H1 (cell line): Measurements from ENCODE around the gene CGREF1. TPM values are rescaled to one million over a fixed set of nuclear protein-coding genes. Genes with fewer than 3 reads are reported as not detected.

Source experiments
- CTCF ChIA-PET: fragments of 300-600 bp; sonication (Branson Sonifier 250); formaldehyde crosslinking; loops from one replicate; lab custom pipeline; 2021; ENCODE audit not compliant: partially characterized antibody; lab: Charles Lee
- POLR2A ChIA-PET: fragments of 300-600 bp; sonication (Branson Sonifier 250); formaldehyde crosslinking; loops from one replicate; lab custom pipeline; 2021; ENCODE audit warnings: inconsistent platforms; ENCODE audit not compliant: partially characterized antibody; lab: Charles Lee
- DNase-seq, 2 experiments: peaks; one replicate each; pipeline versions ENCODE4 v3.0.0 to v3.0.0-alpha.2; 2010 to 2022; ENCODE audit warnings: low spot score in 2 of 2, low read depth in 1 of 2, mixed read lengths in 1 of 2
- FAIRE-seq: peaks from 2 replicates; lab custom pipeline; 2011; peaks lifted over from hg19 to GRCh38; lab: Jason Lieb, UNC
- H2AFZ ChIP-seq: 2 replicates; pipeline ENCODE4 v1.8.1; 2012; ENCODE audit warnings: low read length, inconsistent platforms
- H2AK5ac ChIP-seq: 2 replicates; pipeline ENCODE4 v1.6.1; 2013; ENCODE audit warnings: low read depth, low read length
- H2BK120ac ChIP-seq: replicated peaks from 2 replicates; pipeline ENCODE3; 2013; ENCODE audit warnings: low read depth, low read length, inconsistent platforms
- H2BK12ac ChIP-seq: 2 replicates; pipeline ENCODE4 v1.6.1; 2013; ENCODE audit warnings: low read depth, low read length
- H2BK15ac ChIP-seq: 2 replicates; pipeline ENCODE4 v1.6.1; 2013; ENCODE audit warnings: low read length
- H2BK20ac ChIP-seq: 2 replicates; pipeline ENCODE4 v1.6.1; 2013; ENCODE audit warnings: low read length
- H2BK5ac ChIP-seq: 2 replicates; pipeline ENCODE4 v1.6.1; 2013; ENCODE audit warnings: low read depth, low read length
- H3K14ac ChIP-seq: 2 replicates; pipeline ENCODE4 v1.6.1; 2013; ENCODE audit warnings: inconsistent platforms; ENCODE audit not compliant: insufficient read length
- H3K18ac ChIP-seq: 2 replicates; pipeline ENCODE4 v1.6.1; 2013; ENCODE audit warnings: low read length; ENCODE audit errors: extremely low read depth
- H3K23ac ChIP-seq: 2 replicates; pipeline ENCODE4 v1.6.1; 2013; ENCODE audit warnings: inconsistent platforms; ENCODE audit not compliant: insufficient read length
- H3K23me2 ChIP-seq: 2 replicates; pipeline ENCODE4 v1.6.1; 2013; ENCODE audit warnings: low read depth, low read length
- H3K27ac ChIP-seq: 2 replicates; pipeline ENCODE4 v1.6.1; 2011; ENCODE audit warnings: low read depth, low read length, inconsistent platforms
- H3K27me3 ChIP-seq, 4 experiments: replicated peaks in 1 of 4; 1 replicate in 1 of 4; 2 replicates in 3 of 4; pipeline versions ENCODE4 v1.6.1 to v1.8.1; 2011 to 2013; ENCODE audit warnings: low read length in 3 of 4, mild to moderate bottlenecking in 3 of 4, inconsistent platforms in 2 of 4, mixed read lengths in 2 of 4, moderate library complexity in 1 of 4; ENCODE audit not compliant: control insufficient read depth in 3 of 4, insufficient read depth in 3 of 4; ENCODE audit errors: extremely low read depth in 1 of 4
- H3K36me3 ChIP-seq, 4 experiments: 2 replicates each; pipeline versions ENCODE4 v1.6.1 to v1.8.1; 2011 to 2013; ENCODE audit warnings: mild to moderate bottlenecking in 4 of 4, low read length in 3 of 4, moderate library complexity in 2 of 4, control low read depth in 1 of 4, inconsistent platforms in 1 of 4; ENCODE audit not compliant: insufficient read depth in 4 of 4, control insufficient read depth in 2 of 4
- H3K4ac ChIP-seq: replicated peaks from 2 replicates; pipeline ENCODE3; 2013; ENCODE audit warnings: low read length, low read depth, mixed read lengths, inconsistent platforms; ENCODE audit not compliant: insufficient read length
- H3K4me1 ChIP-seq, 4 experiments: replicated peaks in 1 of 4; 1 replicate in 1 of 4; 2 replicates in 3 of 4; pipeline versions ENCODE4 v1.6.1 to v1.8.1; 2011 to 2013; ENCODE audit warnings: low read length in 3 of 4, inconsistent platforms in 2 of 4, mixed read lengths in 1 of 4; ENCODE audit not compliant: insufficient read depth in 4 of 4, control insufficient read depth in 3 of 4
- H3K4me2 ChIP-seq, 2 experiments: 2 replicates each; pipeline versions ENCODE4 v1.6.1 to v1.8.1; 2011 to 2013; ENCODE audit warnings: low read depth in 2 of 2, low read length in 2 of 2, control low read depth in 1 of 2, inconsistent platforms in 1 of 2, mild to moderate bottlenecking in 1 of 2; ENCODE audit not compliant: insufficient read depth in 1 of 2
- H3K4me3 ChIP-seq, 4 experiments: fragments of 200-600, 300-600 bp in 1 of 4; sonication (generic), shearing (Covaris generic), sonication (Bioruptor Twin) in 1 of 4; 2 replicates each; pipeline versions ENCODE4 v1.5.1 to v1.8.1; 2011 to 2016; ENCODE audit warnings: low read length in 4 of 4, low read depth in 3 of 4, control low read depth in 2 of 4, inconsistent platforms in 2 of 4, mild to moderate bottlenecking in 2 of 4, mixed read lengths in 1 of 4, moderate library complexity in 1 of 4; ENCODE audit not compliant: insufficient read depth in 2 of 4; ENCODE audit errors: extremely low read depth in 1 of 4
- H3K56ac ChIP-seq: replicated peaks from 2 replicates; pipeline ENCODE3; 2013; ENCODE audit warnings: low read depth, mild to moderate bottlenecking, mixed read lengths, low read length, inconsistent platforms; ENCODE audit not compliant: insufficient read length
- H3K79me1 ChIP-seq: 2 replicates; pipeline ENCODE4 v1.6.1; 2013; ENCODE audit warnings: low read depth, low read length, control low read depth
- H3K79me2 ChIP-seq, 2 experiments: 2 replicates each; pipeline versions ENCODE4 v1.6.1 to v1.8.1; 2012 to 2013; ENCODE audit warnings: low read length in 2 of 2, mild to moderate bottlenecking in 2 of 2, inconsistent platforms in 1 of 2; ENCODE audit not compliant: insufficient read depth in 2 of 2, control insufficient read depth in 1 of 2
- H3K9ac ChIP-seq, 4 experiments: replicated peaks in 1 of 4; 1 replicate in 1 of 4; 2 replicates in 3 of 4; pipeline versions ENCODE4 v1.6.1 to v1.8.1; 2011 to 2013; ENCODE audit warnings: low read depth in 3 of 4, low read length in 3 of 4, control low read depth in 2 of 4, mild to moderate bottlenecking in 2 of 4, moderate library complexity in 2 of 4, inconsistent platforms in 1 of 4; ENCODE audit errors: extremely low read depth in 1 of 4
- H3K9me3 ChIP-seq, 2 experiments: 2 replicates each; pipeline versions ENCODE4 v1.6.1 to v1.8.1; 2012 to 2013; ENCODE audit warnings: mild to moderate bottlenecking in 2 of 2, moderate library complexity in 2 of 2, control low read depth in 1 of 2, inconsistent platforms in 1 of 2, low read depth in 1 of 2, low read length in 1 of 2, mixed read lengths in 1 of 2; ENCODE audit not compliant: insufficient read depth in 2 of 2
- H4K20me1 ChIP-seq, 2 experiments: replicated peaks in 1 of 2; 2 replicates each; pipeline versions ENCODE3 to v1.8.1; 2011 to 2013; ENCODE audit warnings: inconsistent platforms in 2 of 2, low read length in 2 of 2, mild to moderate bottlenecking in 1 of 2; ENCODE audit not compliant: insufficient read depth in 2 of 2, control insufficient read depth in 1 of 2
- H4K5ac ChIP-seq: 2 replicates; pipeline ENCODE4 v1.6.1; 2013; ENCODE audit warnings: low read length, low read depth, mixed read lengths, inconsistent platforms; ENCODE audit not compliant: insufficient read length
- H4K8ac ChIP-seq: 2 replicates; pipeline ENCODE4 v1.8.0; 2013; ENCODE audit warnings: mild to moderate bottlenecking, moderate library complexity, low read length, inconsistent platforms; ENCODE audit not compliant: insufficient read depth; ENCODE audit errors: extremely low read depth
- H4K91ac ChIP-seq: replicated peaks from 2 replicates; pipeline ENCODE3; 2013; ENCODE audit warnings: low read length, mixed read lengths, inconsistent platforms; ENCODE audit not compliant: insufficient read length
- ASH2L ChIP-seq: fragments of 200-600, 300-600 bp; sonication (generic); IDR thresholded peaks from one replicate; pipeline ENCODE4 v1.7.1; 2017; ENCODE audit warnings: low read length
- CBX8 ChIP-seq: fragments of 300-800, 300-1000 bp; sonication (generic); IDR thresholded peaks from 2 replicates; pipeline ENCODE4 v1.7.1; 2016; ENCODE audit warnings: low read depth, low read length, borderline replicate concordance
- CHD1 ChIP-seq: IDR thresholded peaks from 2 replicates; pipeline ENCODE4 v1.6.1; 2012; ENCODE audit warnings: low read depth, low read length, improper control_type of control experiment
- CHD2 ChIP-seq: IDR thresholded peaks from 2 replicates; pipeline ENCODE4 v1.6.1; 2012; ENCODE audit warnings: low read length, improper control_type of control experiment
- EP300 ChIP-seq, 2 experiments: IDR thresholded peaks; 1 replicate in 1 of 2; 2 replicates in 1 of 2; pipeline ENCODE4 v1.6.1; 2011 to 2012; ENCODE audit warnings: low read depth in 2 of 2, low read length in 2 of 2, mild to moderate bottlenecking in 2 of 2, borderline replicate concordance in 1 of 2, inconsistent platforms in 1 of 2, moderate library complexity in 1 of 2
- NRF1 ChIP-seq: IDR thresholded peaks from 2 replicates; pipeline ENCODE4 v1.6.1; 2011; ENCODE audit warnings: mild to moderate bottlenecking, low read depth, low read length, improper control_type of control experiment
- POLR2AphosphoS5 ChIP-seq: IDR thresholded peaks from 2 replicates; pipeline ENCODE4 v1.6.1; 2011; ENCODE audit warnings: low read depth, low read length
- RFX5 ChIP-seq: IDR thresholded peaks from 2 replicates; pipeline ENCODE4 v1.6.1; 2011; ENCODE audit warnings: low read depth, low read length, improper control_type of control experiment, borderline replicate concordance
- SIN3A ChIP-seq, 2 experiments: IDR thresholded peaks in 1 of 2; conservative IDR thresholded peaks in 1 of 2; 2 replicates each; pipeline ENCODE4 v1.6.1; 2011 to 2012; ENCODE audit warnings: low read length in 2 of 2, improper control_type of control experiment in 1 of 2, low read depth in 1 of 2, mild to moderate bottlenecking in 1 of 2
- SP2 ChIP-seq: IDR thresholded peaks from 2 replicates; pipeline ENCODE4 v1.6.1; 2012; ENCODE audit warnings: mild to moderate bottlenecking, low read length, inconsistent platforms
- SP4 ChIP-seq: IDR thresholded peaks from 2 replicates; pipeline ENCODE4 v1.6.1; 2012; ENCODE audit warnings: low read length, inconsistent platforms
- TAF1 ChIP-seq: IDR thresholded peaks from 2 replicates; pipeline ENCODE4 v1.6.1; 2011; ENCODE audit warnings: mild to moderate bottlenecking, low read depth, low read length
- WGBS, 2 experiments: shearing (Covaris generic) in 1 of 2; methylation state at CpG; one replicate each; pipeline versions ENCODE4 v1.1.6 to v1.1.7; 2013 to 2015; ENCODE audit warnings: low lambda C conversion rate in 2 of 2, mixed read lengths in 2 of 2, inconsistent platforms in 1 of 2, low coverage in 1 of 2, missing lambda C conversion rate in 1 of 2; ENCODE audit not compliant: insufficient replicate concordance in 2 of 2, insufficient coverage in 1 of 2, insufficient read length in 1 of 2; ENCODE audit errors: extremely low coverage in 1 of 2, missing lambda C conversion rate in 1 of 2; 5-methylcytosine and 5-hydroxymethylcytosine counted together
- polyA plus RNA-seq, 7 experiments: library from polyadenylated mRNA; depleted of rRNA in 3 of 7; stranded (reverse) in 5 of 7; unstranded in 2 of 7; fragments of >200 nt in 5 of 7; fragments of 200-250 nt in 2 of 7; gene quantifications; 1 replicate in 5 of 7; 2 replicates in 1 of 7; 4 replicates in 1 of 7; pipeline versions ENCODE4 v1.2.1 to v1.2.3, GENCODE V29; 2011 to 2013; ENCODE audit warnings: missing spikeins in 2 of 7, mixed read lengths in 2 of 7
- total RNA-seq: library from RNA; stranded (reverse); fragmentation: NEBNext Ultra II Directional; extraction: Animal tissue kit (Norgen Biotek cat#: 25700); gene quantifications from 2 replicates; pipeline ENCODE4 v1.2.1, GENCODE V29; 2021
- TF ChIP-seq, protein P1 (sequence below): IDR thresholded peaks from 2 replicates; pipeline ENCODE4 v1.6.1; 2011; ENCODE audit warnings: low read length, improper control_type of control experiment

CGREF1 gene
- total and polyA plus RNA-seq, 2 of the 8 experiments (the other 6 are each of a cell fraction or from before 2014, with no cell fraction given): 2.5 to 3.4 TPM

DNA sequence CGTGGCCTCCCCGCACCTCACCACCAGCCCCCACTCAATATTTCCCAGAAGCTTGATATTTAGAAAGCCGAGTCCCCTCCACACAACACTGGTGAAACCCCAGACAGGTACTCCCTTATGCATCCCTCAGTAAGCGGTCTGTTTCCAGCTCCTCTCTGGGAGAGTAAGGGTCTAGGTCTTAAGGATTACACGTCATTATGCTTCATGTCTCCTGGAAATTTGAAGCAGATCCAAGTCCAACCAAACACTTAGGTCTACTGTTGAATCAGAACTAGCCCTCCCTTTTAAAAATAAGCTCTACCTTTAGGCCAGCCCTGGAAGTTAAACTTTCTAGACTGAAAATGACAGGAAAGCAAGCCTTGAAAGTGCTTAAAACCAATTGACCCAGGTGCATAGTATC is 46.0 kb downstream of the CGREF1 start:
- no peak overlapping the region for H3K56ac ChIP-seq
- H3K27me3 ChIP-seq: 0 out of 7 replicates have a peak, but pooled peaks cover 0 to 3% (median 0%) of the 10 kb centered on the region in 4 experiments
- H3K4me2 ChIP-seq: peak overlapping the region; percentile 85 to 99
- WGBS, 2 experiments: 65% methylated on average over 5 of the region's 5 CpGs; no CpG with 5 or more reads in 1 of the 2 experiments
- no peak overlapping the region for H3K4ac ChIP-seq
- peaks cover 0 to 12% of the 10 kb centered on the region in 2 experiments; a peak in 3 of 4 replicates for H3K79me2 ChIP-seq
- FAIRE-seq (no peak), DNase-seq (no peak)
- H3K79me1 ChIP-seq: peaks cover 12% of the 10 kb centered on the region; the same call in 1 of the 2 replicates
- H2BK15ac ChIP-seq: no peak overlapping the region
- H3K23me2 ChIP-seq: peaks cover 14% of the 10 kb centered on the region; the same call in 1 of the 2 replicates
- no peak overlapping the region for H3K14ac ChIP-seq
- H3K4me1 ChIP-seq: peaks cover 0 to 7% (median 4%) of the 10 kb centered on the region in 4 experiments; a peak in 5 of 7 replicates
- no peak overlapping the region for H2BK5ac ChIP-seq
- H4K91ac ChIP-seq: no peak overlapping the region
- POLR2A ChIA-PET: interaction anchor here (0.9 to 18.5 kb wide), 7 partner anchors 10 to 79 kb away, joined by 3 to 441 read pairs (median 3); partner anchors contain the start of gene AGBL5
- no peak overlapping the region for H2AK5ac ChIP-seq
- no peak overlapping the region for H3K27ac ChIP-seq
- no peak overlapping the region for H3K9ac ChIP-seq
- H3K23ac ChIP-seq: no peak overlapping the region
- CTCF ChIA-PET: interaction anchor here (0.9 to 2.7 kb wide), 9 partner anchors 8 to 130 kb away, joined by 3 to 20 read pairs (median 6); partner anchors contain the start of genes KHK and PREB
- no peaks in the 10 kb centered on the region for H3K9me3 ChIP-seq
- peak overlapping the region; percentile 28; the same call in 1 of the 2 replicates for H2AFZ ChIP-seq
- peak overlapping the region; percentile 51 for H4K5ac ChIP-seq
- H4K20me1 ChIP-seq: peaks cover 0 to 6% of the 10 kb centered on the region in 2 experiments
- no peak overlapping the region for H2BK120ac ChIP-seq
- H3K36me3 ChIP-seq: peaks cover 7 to 20% (median 12%) of the 10 kb centered on the region in 4 experiments; a peak in 7 of 8 replicates
- no peak overlapping the region for H4K8ac ChIP-seq
- H2BK20ac ChIP-seq: 0 out of 2 replicates have a peak overlapping the region, but pooled peaks have one; percentile 3
- H3K4me3 ChIP-seq: peak overlapping the region; percentile 82 to 99 (median 93); a peak in 7 of 8 replicates
- no peak overlapping the region for H3K18ac ChIP-seq
- no peak overlapping the region for H2BK12ac ChIP-seq
- TF ChIP-seq CHD1 (no peak), ASH2L (no peak), NRF1 (no peak), EP300 (IDR thresholded peaks at IDR 0.05; ENCODE audit: borderline replicate concordance in 1 of 2, low read depth in 2 of 2, low read length in 2 of 2) (no peak), RFX5 (no peak), CHD2 (no peak), SP4 (no peak), TAF1 (no peak), POLR2AphosphoS5 (no peak), SP2 (no peak), SIN3A (conservative IDR thresholded peaks at IDR 0.05 in 1 of 2, IDR thresholded peaks at IDR 0.05 in 1 of 2; ENCODE audit: low read depth in 1 of 2, low read length in 2 of 2) (no peak), CBX8 (no peak)
- TF ChIP-seq, protein P1, sequence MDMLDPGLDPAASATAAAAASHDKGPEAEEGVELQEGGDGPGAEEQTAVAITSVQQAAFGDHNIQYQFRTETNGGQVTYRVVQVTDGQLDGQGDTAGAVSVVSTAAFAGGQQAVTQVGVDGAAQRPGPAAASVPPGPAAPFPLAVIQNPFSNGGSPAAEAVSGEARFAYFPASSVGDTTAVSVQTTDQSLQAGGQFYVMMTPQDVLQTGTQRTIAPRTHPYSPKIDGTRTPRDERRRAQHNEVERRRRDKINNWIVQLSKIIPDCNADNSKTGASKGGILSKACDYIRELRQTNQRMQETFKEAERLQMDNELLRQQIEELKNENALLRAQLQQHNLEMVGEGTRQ: no peak
